Right cardiac atrium (tissue), 5 donors: ENCODE results near the gene PTBP1. TPM values are rescaled to one million over a fixed set of nuclear protein-coding genes. Genes with fewer than 3 reads are reported as not detected.
A peak's percentile ranks its signal among the peaks of the same experiment; 100 is the strongest.
"Not testable (repeated sequence)": the region's sequence is repeated elsewhere in the genome, so short reads cannot be mapped to it uniquely, and the experiment has no call there.

Experiments used
- ATAC-seq, 2 donors: fragments of 200-7000 bp; cut with Tn5 transposase; one replicate each; pipeline versions ENCODE4 v1.8.0 to v1.9.1; 2020; ENCODE audit warnings: moderate library complexity in 2 of 2, mild to moderate bottlenecking in 1 of 2
- DNase-seq, 3 donors: peaks; one replicate each; pipeline ENCODE4 v3.0.0-alpha.2; 2020
- H3K27ac ChIP-seq: one replicate; pipeline ENCODE4 v1.5.1; 2013; ENCODE audit warnings: mild to moderate bottlenecking, low read length, control low read depth, moderate library complexity
- H3K27me3 ChIP-seq: one replicate; pipeline ENCODE4 v1.6.1; 2013; ENCODE audit not compliant: control insufficient read depth, insufficient read depth
- H3K4me1 ChIP-seq: one replicate; pipeline ENCODE4 v1.6.1; 2013; ENCODE audit warnings: low read length; ENCODE audit not compliant: control insufficient read depth, insufficient read depth
- H3K4me3 ChIP-seq: one replicate; pipeline ENCODE4 v1.5.1; 2013; ENCODE audit warnings: low read length, control low read depth
- H3K9me3 ChIP-seq: one replicate; pipeline ENCODE4 v1.6.1; 2013; ENCODE audit warnings: low read length; ENCODE audit not compliant: control insufficient read depth
- WGBS: extraction: QIAGEN DNeasy Blood & Tissue Kit; methylation state at CpG from one replicate; pipeline ENCODE4 v1.1.7; 2013; 5-methylcytosine and 5-hydroxymethylcytosine counted together
- intact Hi-C, 4 donors: fragments of 100-400 bp; cut with DNase I; formaldehyde crosslinking; loops; one replicate each; pipeline versions ENCODE4 v1.11.0 to v1.14.0; 2022 to 2023
- polyA plus RNA-seq: library from polyadenylated mRNA; stranded (reverse); fragments of 200-250 nt; gene quantifications from one replicate; pipeline ENCODE4 v1.2.3, GENCODE V29; 2013
- total RNA-seq, 4 donors: library from RNA; stranded (reverse); fragmentation: NEBNext Ultra II Directional; extraction: Animal tissue kit (Norgen Biotek cat#: 25700); gene quantifications; one replicate each; pipeline ENCODE4 v1.2.1, GENCODE V29; 2021
- donor health status: healthy with polysubstance abuse.
- donor health status: DM: no; HTN: yes; CAD: no.
- donor health status: DM: no; HTN: no; CAD: no.
- donor health status: DM: no; HTN: yes; CAD: no; lungs with severe emphysema.
- donor health status: DM: yes; HTN: yes; CAD: no.

The PTBP1 gene
- total and polyA plus RNA-seq, 5 donors: 42.9 to 119 (median 81.3) TPM

DNA sequence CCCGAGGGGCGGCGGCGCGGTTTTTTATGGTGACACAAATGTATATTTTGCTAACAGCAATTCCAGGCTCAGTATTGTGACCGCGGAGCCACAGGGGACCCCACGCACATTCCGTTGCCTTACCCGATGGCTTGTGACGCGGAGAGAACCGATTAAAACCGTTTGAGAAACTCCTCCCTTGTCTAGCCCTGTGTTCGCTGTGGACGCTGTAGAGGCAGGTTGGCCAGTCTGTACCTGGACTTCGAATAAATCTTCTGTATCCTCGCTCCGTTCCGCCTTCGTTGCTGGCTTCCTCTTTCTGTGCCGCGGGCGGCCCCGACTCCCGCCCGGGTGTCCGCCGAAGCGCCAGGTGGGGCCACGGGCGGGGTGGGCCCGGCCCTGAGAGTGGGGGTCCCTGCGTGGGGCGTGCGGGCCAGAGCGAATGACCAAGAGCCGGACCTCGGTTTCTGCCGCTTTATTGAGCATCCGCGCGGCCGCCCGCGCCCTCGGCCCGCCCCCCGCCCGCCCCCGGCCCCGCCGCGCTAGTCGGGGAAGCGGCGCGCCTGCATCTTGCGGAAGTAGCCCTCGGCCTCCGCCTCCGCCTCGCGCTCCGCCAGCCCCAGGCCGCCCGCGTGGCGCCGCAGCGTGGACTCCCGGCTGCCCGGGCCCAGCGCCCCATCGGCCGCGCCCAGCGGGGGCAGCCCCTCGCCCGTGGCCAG lies 14.9 kb downstream of the PTBP1 start:
- Histone ChIP-seq H3K4me1 (no peaks in the 10 kb centered on the region), H3K4me3 (no peak overlapping the region), H3K27me3 (no peaks in the 10 kb centered on the region), H3K27ac (no peak overlapping the region), H3K9me3 (no peaks in the 10 kb centered on the region)
- 90% methylated on average over 80 of the region's 80 CpGs for WGBS
- ATAC-seq (no peak), DNase-seq (peak in 1 of 3 donors; percentile 56)
- intact Hi-C loops: no loop called here

DNA sequence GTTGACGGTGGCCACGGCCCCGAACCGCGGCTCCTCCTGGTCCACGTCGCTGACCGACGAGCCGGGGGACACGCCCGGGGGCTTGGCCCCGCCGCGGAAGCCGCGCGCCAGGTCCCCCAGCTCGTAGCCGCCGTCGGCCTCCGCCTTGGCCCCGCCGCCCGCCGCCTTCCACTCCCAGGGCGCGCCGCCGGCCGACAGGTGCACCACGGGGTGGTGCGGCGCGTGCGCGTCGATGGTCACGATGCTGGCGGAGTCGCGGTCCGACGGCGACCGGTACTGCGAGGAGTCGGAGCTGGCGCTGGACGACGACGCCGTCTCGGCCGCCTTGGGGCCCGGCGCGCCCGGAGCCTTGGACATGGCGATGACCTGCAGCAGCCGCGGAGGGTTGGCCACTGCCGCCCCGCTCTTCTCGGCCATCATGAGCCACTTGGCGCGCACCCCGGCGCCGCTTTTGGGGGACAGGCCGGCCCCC lies 15.5 kb downstream of the PTBP1 start:
- Histone ChIP-seq H3K4me1 (no peaks in the 10 kb centered on the region), H3K9me3 (no peaks in the 10 kb centered on the region), H3K27me3 (no peaks in the 10 kb centered on the region), H3K27ac (no peak overlapping the region), H3K4me3 (no peak overlapping the region)
- intact Hi-C loops: no loop called here
- 91% methylated on average over 72 of the region's 72 CpGs for WGBS
- peak in 1 of 3 donors; percentile 60 for DNase-seq
- ATAC-seq: no peak

- Histone ChIP-seq H3K4me3 (no peak overlapping the region), H3K27me3 (no peaks in the 10 kb centered on the region), H3K9me3 (no peaks in the 10 kb centered on the region), H3K4me1 (no peaks in the 10 kb centered on the region), H3K27ac (no peak overlapping the region)
- ATAC-seq (peak; percentile 13 to 27), DNase-seq (peak in 1 of 3 donors; percentile 53)
- intact Hi-C loops: no loop called here
- WGBS: 92% methylated on average over 87 of the region's 87 CpGs
These were observed 16.2 kb downstream of the PTBP1 start for GRCh38 chr19:813219-814151.

GRCh38 chr19:814152-815078 lies 17.2 kb downstream of the PTBP1 start:
- intact Hi-C loops: no loop called here
- no peaks in the 10 kb centered on the region for H3K27me3 ChIP-seq
- ATAC-seq: peak; percentile 14 to 35
- peak in 1 of 3 donors; percentile 57 for DNase-seq
- no peaks in the 10 kb centered on the region for H3K4me1 ChIP-seq
- no peak overlapping the region for H3K4me3 ChIP-seq
- 90% methylated on average over 49 of the region's 49 CpGs for whole genome bisulfite sequencing
- H3K9me3 ChIP-seq: no peaks in the 10 kb centered on the region
- H3K27ac ChIP-seq: no peak overlapping the region

DNA sequence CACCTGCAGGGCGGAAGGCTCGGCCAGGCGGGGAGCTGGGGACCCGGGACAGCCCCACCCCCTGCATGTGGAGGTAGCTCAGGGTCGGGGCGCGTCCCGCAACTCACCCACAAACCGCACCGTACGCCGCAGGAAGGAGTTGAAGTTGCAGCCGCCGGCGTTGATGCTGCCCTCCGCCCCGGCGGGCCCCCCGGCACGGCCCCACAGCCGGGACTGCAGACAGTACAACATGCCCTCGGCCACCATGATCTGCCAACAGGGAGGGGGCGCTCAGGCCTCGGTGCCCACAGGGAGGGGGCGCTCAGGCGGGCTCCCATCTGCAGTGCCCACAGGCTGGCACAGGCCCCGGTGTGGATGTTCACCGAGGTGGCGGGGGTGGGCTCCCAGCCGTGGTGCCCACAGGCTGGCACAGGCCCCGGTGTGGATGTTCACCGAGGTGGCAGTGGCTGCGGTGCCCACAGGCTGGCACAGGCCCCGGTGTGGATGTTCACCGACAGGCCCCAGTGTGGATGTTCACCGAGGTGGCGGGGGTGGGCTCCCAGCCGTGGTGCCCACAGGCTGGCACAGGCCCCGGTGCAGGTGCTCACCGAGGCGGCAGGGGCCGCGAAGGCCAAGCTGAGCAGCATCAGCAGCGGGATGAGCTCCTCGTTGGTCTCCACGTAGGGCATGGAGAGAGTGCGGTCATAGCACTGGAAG lies 18.0 kb downstream of the PTBP1 start:
- Histone ChIP-seq H3K27ac (no peak overlapping the region), H3K4me1 (no peaks in the 10 kb centered on the region), H3K27me3 (no peaks in the 10 kb centered on the region), H3K9me3 (no peaks in the 10 kb centered on the region), H3K4me3 (no peak overlapping the region)
- ATAC-seq (peak in 1 of 2 donors; percentile 11), DNase-seq (peak in 1 of 3 donors; percentile 59)
- WGBS: 95% methylated on average over 47 of the region's 47 CpGs
- intact Hi-C loops: no loop called here

GRCh38 chr19:815775-816499 lies 18.7 kb downstream of the PTBP1 start:
- Histone ChIP-seq H3K27ac (no peak overlapping the region), H3K4me3 (no peak overlapping the region), H3K9me3 (no peaks in the 10 kb centered on the region), H3K4me1 (no peaks in the 10 kb centered on the region), H3K27me3 (no peaks in the 10 kb centered on the region)
- DNase-seq (no peak), ATAC-seq (peak in 1 of 2 donors; percentile 2)
- intact Hi-C loops: no loop called here
- WGBS: 96% methylated on average over 13 of the region's 13 CpGs

GRCh38 chr19:816500-816857 lies 19.2 kb downstream of the PTBP1 start:
- 86% methylated on average over 2 of the region's 2 CpGs for WGBS
- intact Hi-C loops: no loop called here

DNA sequence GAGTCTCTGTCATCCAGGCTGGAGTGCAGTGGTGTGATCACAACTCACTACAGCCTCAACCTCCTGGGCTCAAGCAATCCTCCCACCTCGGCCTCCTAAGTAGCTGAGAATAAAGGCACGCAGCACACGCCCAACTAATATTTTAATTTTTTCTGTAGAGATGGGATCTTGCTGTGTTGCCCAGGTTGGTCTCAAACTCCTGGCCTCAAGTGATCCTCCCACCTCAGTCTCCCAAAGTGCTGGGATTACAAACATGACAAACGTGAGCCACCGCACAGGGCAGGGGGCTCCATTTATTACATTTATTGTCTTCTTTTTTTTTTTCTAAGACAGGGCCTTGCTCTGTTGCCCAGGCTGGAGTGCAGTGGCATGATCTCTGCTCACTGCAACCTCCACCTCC lies 23.0 kb downstream of the PTBP1 start:
- H3K4me1 ChIP-seq, H3K27me3 ChIP-seq, H3K9me3 ChIP-seq, ATAC-seq, H3K27ac ChIP-seq, intact Hi-C loops, H3K4me3 ChIP-seq, DNase-seq: not testable (repeated sequence)
- WGBS: 95% methylated on average over 5 of the region's 5 CpGs

More at GRCh38 chr19:816500-816857, 19.2 kb downstream of the PTBP1 start:
- Histone ChIP-seq H3K4me3 (no peak overlapping the region), H3K27ac (no peak overlapping the region), H3K9me3 (no peaks in the 10 kb centered on the region), H3K27me3 (no peaks in the 10 kb centered on the region), H3K4me1 (no peaks in the 10 kb centered on the region)
- no peak for ATAC-seq
- no peak for DNase-seq

- peak overlapping the region; percentile 46 for H3K4me3 ChIP-seq
- no peak overlapping the region for H3K27ac ChIP-seq
- ATAC-seq (peak; percentile 16 to 22), DNase-seq (peak in 1 of 3 donors; percentile 51)
- H3K27me3 ChIP-seq: no peaks in the 10 kb centered on the region
- H3K4me1 ChIP-seq: no peaks in the 10 kb centered on the region
- no peaks in the 10 kb centered on the region for H3K9me3 ChIP-seq
- intact Hi-C loops: no loop called here
- 1% methylated on average over 64 of the region's 64 CpGs for WGBS
These were observed 24.1 kb downstream of the PTBP1 start for GRCh38 chr19:821231-821824.
